PC-9 (cell line): Measurements from ENCODE around the gene ZNF365.

Source experiments
- EZH2 ChIP-seq: fragments of 200-600 bp; sonication (generic); IDR thresholded peaks from 2 replicates; pipeline ENCODE4 v1.8.0; 2017; ENCODE audit warnings: antibody characterized with exemption, low read depth
- TF ChIP-seq, protein P1 (sequence below): fragments of 200-600 bp; sonication (generic); conservative IDR thresholded peaks from 2 replicates; pipeline ENCODE4 v1.6.1; 2017; ENCODE audit warnings: mixed run types, antibody characterized with exemption, mild to moderate bottlenecking, moderate library complexity

DNA sequence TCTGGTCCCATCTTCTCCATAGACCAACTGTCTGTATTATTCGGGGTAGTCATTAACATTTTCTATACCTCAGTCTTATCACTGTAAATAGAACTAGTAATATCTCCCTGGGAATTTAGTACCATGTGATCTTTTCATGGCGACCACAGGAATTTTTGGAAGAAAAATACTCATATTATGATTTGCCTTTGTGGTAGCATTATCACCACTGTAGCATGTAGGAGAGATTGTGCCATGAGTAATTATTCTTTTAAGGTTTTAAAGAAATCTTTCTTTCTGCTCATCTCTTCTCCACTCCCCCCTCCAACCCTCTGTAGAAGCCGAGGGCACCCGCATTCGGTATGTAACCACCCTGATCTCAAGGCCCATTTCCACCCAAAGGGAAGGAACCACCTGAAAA lies 25.0 kb downstream of the ZNF365 start:
- TF ChIP-seq, protein P1, sequence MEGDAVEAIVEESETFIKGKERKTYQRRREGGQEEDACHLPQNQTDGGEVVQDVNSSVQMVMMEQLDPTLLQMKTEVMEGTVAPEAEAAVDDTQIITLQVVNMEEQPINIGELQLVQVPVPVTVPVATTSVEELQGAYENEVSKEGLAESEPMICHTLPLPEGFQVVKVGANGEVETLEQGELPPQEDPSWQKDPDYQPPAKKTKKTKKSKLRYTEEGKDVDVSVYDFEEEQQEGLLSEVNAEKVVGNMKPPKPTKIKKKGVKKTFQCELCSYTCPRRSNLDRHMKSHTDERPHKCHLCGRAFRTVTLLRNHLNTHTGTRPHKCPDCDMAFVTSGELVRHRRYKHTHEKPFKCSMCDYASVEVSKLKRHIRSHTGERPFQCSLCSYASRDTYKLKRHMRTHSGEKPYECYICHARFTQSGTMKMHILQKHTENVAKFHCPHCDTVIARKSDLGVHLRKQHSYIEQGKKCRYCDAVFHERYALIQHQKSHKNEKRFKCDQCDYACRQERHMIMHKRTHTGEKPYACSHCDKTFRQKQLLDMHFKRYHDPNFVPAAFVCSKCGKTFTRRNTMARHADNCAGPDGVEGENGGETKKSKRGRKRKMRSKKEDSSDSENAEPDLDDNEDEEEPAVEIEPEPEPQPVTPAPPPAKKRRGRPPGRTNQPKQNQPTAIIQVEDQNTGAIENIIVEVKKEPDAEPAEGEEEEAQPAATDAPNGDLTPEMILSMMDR, result no peak
- TF ChIP-seq EZH2, result no peak
